Dermis microvascular lymphatic vessel endothelial cell (primary cell): ENCODE data around the gene MTHFD2. TPM values are rescaled to one million over a fixed set of nuclear protein-coding genes. Genes with fewer than 3 reads are reported as not detected.
A peak's percentile ranks its signal among the peaks of the same experiment; 100 is the strongest.
"Not testable (repeated sequence)": the region's sequence is repeated elsewhere in the genome, so short reads cannot be mapped to it uniquely, and the experiment has no call there.

Experiments
- DNase-seq, 2 donors: peaks; one replicate each; pipeline versions ENCODE4 v3.0.0 to v3.0.0-alpha.2; 2010; ENCODE audit warnings: low read depth in 2 of 2
- total RNA-seq: library from RNA; depleted of rRNA; stranded (reverse); fragments of >200 nt; gene quantifications from 2 replicates; pipeline ENCODE4 v1.2.1, GENCODE V29; 2014

Gene MTHFD2
- total RNA-seq, 1 donor from 2014 or later: 42.0 TPM

DNA sequence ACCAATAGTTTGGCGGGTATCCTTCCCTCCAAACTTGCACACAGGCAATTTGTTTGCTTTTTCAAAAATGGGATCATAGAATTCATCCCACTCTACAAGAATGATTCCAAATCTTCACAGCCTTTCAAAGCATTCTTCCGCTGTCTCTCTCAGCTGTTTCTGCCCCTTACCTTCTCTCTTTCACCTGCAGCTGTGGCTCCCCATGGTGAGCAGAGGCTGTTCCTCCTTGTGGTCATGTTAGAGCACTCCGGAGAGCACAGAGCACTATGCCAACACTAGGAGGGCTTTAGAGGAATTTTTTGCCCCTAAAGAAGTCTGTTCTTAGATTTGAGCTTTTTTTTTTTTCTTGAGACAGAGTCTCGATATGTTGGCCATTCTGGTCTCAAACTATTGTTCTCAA lies 30.4 kb downstream of the MTHFD2 start:
- DNase-seq: no peak

GRCh38 chr2:74229865-74230264 lies 31.4 kb downstream of the MTHFD2 start:
- not testable (repeated sequence) for DNase-seq

DNA sequence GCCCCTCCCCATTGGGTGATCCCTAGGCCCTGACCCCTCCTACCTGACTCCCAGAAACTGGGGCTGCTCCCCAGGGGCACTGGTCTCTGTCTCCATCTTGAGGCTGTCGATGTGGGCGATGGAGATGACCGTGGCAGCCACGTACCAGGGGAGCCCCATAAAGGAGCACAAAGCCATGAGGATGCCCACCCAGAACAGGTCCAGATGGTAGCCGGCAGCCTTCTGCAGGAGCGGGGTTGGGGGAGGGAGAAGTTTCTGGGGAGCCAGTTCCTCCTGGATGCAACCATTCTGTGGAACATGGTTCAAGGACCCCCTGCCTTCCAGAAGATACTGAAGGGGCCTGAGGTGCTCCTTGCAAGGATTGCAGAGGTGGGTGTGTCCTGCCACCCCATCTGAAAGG lies 34.0 kb downstream of the MTHFD2 start:
- no peak for DNase-seq

DNA sequence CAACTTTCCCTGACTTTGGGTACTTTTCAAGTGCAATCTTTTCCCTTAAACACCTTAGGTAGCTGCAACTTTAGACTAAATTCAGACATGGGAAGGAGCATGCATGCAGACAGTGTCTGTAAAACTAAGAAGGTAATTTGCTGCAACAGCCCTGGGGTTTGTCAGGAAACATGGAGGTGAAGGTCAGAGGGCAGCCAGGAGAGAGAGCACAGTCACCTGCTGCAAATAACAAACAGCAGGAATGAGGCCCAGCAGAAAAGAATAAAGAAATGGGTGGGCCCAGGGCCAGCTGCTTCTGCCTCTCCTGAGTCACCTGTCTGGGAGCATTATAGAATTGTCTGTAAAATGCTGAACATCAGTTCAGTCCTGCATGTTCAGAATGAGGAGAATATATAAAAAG lies 35.2 kb downstream of the MTHFD2 start:
- no peak for DNase-seq

GRCh38 chr2:74235041-74235440 lies 36.6 kb downstream of the MTHFD2 start:
- no peak for DNase-seq

- peak; percentile 2 to 35 for DNase-seq
Observed at GRCh38 chr2:74238879-74239278, 40.5 kb downstream of the MTHFD2 start.

DNA sequence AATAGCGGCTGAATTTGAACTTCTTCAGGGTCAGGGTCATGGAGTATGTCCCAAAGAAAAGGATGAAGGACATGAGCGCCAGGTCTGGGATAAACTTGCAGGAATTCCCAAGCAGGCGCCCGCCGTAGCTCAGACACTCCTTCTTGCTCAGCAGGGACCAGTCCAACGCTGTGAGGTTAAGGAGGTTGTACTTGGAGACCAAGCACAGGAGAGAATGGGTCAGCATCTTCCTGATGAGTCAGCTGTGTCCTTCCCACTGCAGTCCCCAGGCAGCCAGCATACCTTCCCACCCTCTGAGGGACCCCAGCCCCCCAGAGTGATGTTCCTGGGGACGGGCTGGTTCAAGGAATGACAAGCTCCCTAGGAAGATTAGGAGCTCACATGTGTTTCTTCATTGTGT lies 40.9 kb downstream of the MTHFD2 start:
- no peak for DNase-seq

DNA sequence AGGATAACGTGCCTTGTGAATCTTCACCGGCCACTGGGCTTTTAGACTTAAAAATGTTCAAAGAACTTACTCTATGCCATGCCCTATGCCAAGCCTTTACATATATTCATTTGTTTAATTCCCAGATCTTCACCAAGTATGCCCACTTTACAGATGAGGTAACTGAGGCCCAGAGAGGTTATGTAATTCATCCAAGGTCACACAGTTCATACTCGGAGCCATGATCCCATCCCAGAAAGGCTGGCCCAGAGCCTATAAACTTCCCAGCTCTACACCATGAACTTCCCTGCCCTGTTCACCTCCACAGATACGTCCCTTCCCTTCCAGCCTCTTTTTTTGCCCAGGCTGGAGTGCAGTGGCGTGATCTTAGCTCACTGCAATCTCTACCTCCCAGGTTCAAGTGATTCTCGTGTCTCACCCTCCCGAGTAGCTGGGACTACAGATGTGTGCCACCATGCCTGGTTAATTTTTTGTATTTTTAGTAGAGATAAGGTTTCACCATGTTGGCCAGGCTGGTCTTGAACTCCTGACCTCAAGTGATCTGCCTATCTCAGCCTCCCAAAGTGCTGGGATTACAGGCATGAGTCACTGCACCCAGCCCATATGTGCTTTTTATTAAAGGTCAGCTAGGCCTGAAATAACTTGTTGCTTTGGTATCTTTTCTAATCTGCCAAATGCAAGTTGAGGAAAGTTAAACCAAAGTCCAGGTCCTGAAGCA lies 44.1 kb downstream of the MTHFD2 start:
- no peak for DNase-seq

GRCh38 chr2:74244286-74244685 lies 45.9 kb downstream of the MTHFD2 start:
- no peak for DNase-seq

GRCh38 chr2:74246496-74247195 lies 48.2 kb downstream of the MTHFD2 start:
- DNase-seq: no peak

DNA sequence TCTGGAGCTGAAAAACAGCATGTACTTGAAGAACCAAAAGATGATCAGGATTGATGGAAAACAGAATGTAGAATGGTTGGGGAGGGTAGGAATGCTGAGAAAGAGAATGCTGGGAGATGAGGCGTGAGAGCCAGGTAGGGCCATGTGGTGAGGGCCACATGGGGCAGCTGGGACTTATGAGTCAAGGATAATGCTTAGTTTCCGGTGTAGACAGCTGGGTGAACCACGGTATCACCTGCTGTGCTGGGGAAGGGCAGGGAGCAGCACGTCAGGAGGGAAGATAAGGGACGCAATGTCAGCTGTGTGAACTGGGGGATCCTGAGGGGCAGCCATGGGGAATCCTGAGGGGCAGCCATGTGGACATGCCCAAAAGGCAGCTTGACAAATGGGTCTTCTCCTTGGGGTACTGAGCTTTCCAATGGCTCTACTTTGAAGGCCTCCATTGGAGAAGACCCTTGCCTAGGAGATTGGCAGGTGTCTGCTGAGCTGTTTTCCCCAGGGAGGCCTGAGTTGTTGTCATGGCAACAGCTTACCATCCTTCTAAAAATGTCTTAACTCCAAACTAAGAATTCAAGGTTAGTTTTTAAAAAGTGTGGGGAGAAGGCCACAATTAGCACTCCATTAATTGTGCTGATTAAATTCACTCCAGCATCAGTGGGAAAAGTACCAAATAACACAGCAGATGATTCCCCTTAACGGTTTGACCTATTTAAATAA lies 51.1 kb downstream of the MTHFD2 start:
- DNase-seq: no peak

GRCh38 chr2:74250189-74250631 lies 51.8 kb downstream of the MTHFD2 start:
- peak; percentile 21 to 42 for DNase-seq

GRCh38 chr2:74252036-74252435 lies 53.6 kb downstream of the MTHFD2 start:
- no peak for DNase-seq

DNA sequence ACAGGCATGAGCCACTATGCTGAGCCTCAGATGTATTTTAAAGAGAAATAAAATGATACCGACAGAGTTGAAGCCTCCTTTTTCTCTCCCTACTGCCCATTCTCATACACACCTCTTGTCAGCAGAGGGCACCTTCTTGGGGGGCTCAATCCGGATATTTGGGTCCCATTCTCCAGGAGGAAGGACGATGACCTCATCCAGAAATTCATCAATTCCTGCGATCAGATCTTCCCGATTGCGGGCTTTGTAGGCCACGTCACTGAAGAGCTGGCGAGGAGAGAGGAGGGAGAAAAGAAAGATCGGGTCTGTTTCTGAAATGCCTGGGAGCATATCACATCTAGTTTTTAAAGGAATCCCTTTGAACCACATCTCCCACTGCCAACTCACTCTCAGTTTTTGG lies 54.4 kb downstream of the MTHFD2 start:
- no peak for DNase-seq

- no peak for DNase-seq
Observed at GRCh38 chr2:74253306-74253970, 55.0 kb downstream of the MTHFD2 start.

DNA sequence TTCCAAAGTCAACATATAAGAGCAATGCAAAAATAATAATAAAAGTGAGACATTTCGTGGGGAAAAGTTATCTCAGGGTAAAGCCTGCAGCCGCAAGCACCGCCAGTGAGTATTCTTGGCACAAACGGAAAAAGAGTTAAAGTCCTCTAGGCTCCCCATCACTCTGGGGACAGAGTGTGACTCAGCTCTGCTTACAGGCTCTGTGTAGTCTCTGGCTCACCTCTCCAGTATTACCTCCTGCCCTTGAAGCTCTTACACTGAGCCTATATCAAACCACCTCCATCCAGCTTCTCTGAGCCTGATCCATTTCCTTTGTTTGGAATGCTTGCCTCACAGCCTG lies 55.5 kb downstream of the MTHFD2 start:
- no peak for DNase-seq

GRCh38 chr2:74255660-74256213 lies 57.3 kb downstream of the MTHFD2 start:
- DNase-seq: no peak

DNA sequence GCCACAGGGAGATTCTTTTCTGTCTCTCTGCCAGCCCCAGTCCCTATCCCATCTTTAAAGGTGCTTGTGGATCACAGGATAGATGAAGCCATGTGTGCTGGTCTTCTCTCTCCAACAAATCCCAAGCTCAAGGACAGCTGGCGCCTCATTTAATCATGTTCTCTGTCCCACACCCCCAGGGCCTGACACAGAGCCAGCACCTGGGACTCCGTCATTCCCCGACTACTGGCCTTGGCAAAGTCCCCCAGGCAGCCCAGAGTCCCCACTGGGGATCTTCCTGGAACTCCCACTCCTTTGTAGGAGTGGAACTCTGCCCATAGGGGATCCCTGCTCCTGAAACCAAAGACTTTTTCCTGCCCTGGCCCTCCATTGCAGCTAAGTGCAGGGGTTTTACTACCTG lies 60.8 kb downstream of the MTHFD2 start:
- DNase-seq: no peak

DNA sequence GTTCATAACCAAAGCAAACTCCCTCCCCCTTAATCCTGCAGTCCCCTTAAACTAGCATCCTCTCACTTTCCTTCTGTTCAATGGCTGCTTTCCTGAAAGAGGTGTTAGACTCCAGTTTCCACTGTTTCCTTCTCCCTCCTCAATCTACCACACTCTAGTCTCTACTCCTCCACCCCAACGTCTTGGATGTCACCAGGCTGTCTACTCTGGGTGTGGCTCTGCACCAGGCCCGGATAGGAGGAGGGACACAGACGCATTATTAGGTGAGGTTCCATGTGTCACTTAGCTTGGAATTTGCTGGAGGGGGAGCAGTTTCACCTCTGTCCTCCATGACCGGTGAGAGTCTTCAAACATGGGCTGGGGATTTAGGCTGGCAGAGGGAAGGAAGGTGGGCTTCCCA lies 61.3 kb downstream of the MTHFD2 start:
- DNase-seq: no peak

DNA sequence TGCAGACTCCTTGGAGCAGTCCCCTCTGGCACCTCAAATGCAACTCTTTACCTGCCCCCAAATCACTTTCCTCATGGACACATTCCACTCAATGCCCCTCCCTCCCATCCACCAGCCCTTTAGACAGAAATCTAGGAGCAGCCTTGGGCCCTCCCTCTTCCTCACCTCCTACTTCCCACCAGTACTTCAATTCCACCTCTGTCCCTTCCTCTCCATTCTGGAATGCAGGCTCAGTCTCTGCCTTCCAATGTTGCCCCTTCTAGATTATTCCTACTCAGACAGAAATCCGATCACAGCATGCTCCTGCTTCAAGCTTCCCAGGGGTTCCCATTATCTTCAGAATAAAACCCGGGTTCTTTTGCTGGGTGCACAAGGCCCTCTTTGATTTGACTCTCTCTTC lies 62.1 kb downstream of the MTHFD2 start:
- no peak for DNase-seq

GRCh38 chr2:74261204-74261864 lies 62.9 kb downstream of the MTHFD2 start:
- DNase-seq: peak; percentile 3 to 24
